Fibroblast of lung (primary cell): Measurements from ENCODE around the gene EGFL8. TPM values are rescaled to one million over a fixed set of nuclear protein-coding genes. Genes with fewer than 3 reads are reported as not detected.
A peak's percentile ranks its signal among the peaks of the same experiment; 100 is the strongest.

Source experiments
- DNase-seq, 2 donors: peaks; one replicate each; pipeline versions ENCODE4 v3.0.0 to v3.0.0-alpha.2; 2010; ENCODE audit warnings: low read depth in 2 of 2
- H2AFZ ChIP-seq: 2 replicates; pipeline ENCODE4 v1.5.1; 2012; ENCODE audit warnings: low read length, control low read depth, inconsistent platforms
- H3K27ac ChIP-seq: 2 replicates; pipeline ENCODE4 v1.5.1; 2011; ENCODE audit warnings: low read length, control low read depth; ENCODE audit not compliant: insufficient read depth
- H3K27me3 ChIP-seq: 2 replicates; pipeline ENCODE4 v1.5.1; 2011; ENCODE audit warnings: mild to moderate bottlenecking, low read length; ENCODE audit not compliant: control insufficient read depth, insufficient read depth
- H3K36me3 ChIP-seq: 2 replicates; pipeline ENCODE4 v1.5.1; 2011; ENCODE audit warnings: low read length; ENCODE audit not compliant: control insufficient read depth, insufficient read depth
- H3K4me1 ChIP-seq: 2 replicates; pipeline ENCODE4 v1.5.1; 2011; ENCODE audit warnings: low read length; ENCODE audit not compliant: control insufficient read depth, insufficient read depth; ENCODE audit errors: extremely low read depth
- H3K4me2 ChIP-seq: 2 replicates; pipeline ENCODE4 v1.5.1; 2011; ENCODE audit warnings: low read length, control low read depth; ENCODE audit not compliant: insufficient read depth; ENCODE audit errors: extremely low read depth
- H3K4me3 ChIP-seq, 4 experiments: fragments of 200-600 bp in 1 of 4; sonication (generic) in 1 of 4; replicated peaks in 1 of 4; 2 replicates each; pipeline ENCODE4 v1.5.1; 2011 to 2016; ENCODE audit warnings: low read length in 4 of 4, low read depth in 3 of 4, mild to moderate bottlenecking in 3 of 4, control low read depth in 2 of 4, inconsistent platforms in 1 of 4, mixed read lengths in 1 of 4; ENCODE audit not compliant: insufficient read depth in 1 of 4; ENCODE audit errors: control extremely low read depth in 1 of 4
- H3K79me2 ChIP-seq: 2 replicates; pipeline ENCODE4 v1.5.1; 2012; ENCODE audit warnings: mild to moderate bottlenecking, low read length, inconsistent platforms; ENCODE audit not compliant: control insufficient read depth, insufficient read depth
- H3K9ac ChIP-seq: 2 replicates; pipeline ENCODE4 v1.5.1; 2011; ENCODE audit warnings: mild to moderate bottlenecking, low read length, control low read depth; ENCODE audit not compliant: insufficient read depth
- H3K9me3 ChIP-seq: 2 replicates; pipeline ENCODE4 v1.5.1; 2012; ENCODE audit warnings: low read depth, low read length; ENCODE audit not compliant: control insufficient read depth, insufficient read depth
- H4K20me1 ChIP-seq: 2 replicates; pipeline ENCODE4 v1.5.1; 2011; ENCODE audit warnings: low read length; ENCODE audit not compliant: control insufficient read depth, insufficient read depth; ENCODE audit errors: extremely low read depth
- EZH2 ChIP-seq: IDR thresholded peaks from 2 replicates; pipeline ENCODE4 v1.5.1; 2012; ENCODE audit warnings: low read length, control low read depth, mild to moderate bottlenecking; ENCODE audit errors: missing control alignments
- polyA plus RNA-seq, 2 donors: library from polyadenylated mRNA; depleted of rRNA in 1 of 2; stranded (reverse) in 1 of 2; unstranded in 1 of 2; fragments of >200 nt; gene quantifications; 2 replicates each; pipeline ENCODE4 v1.2.1, GENCODE V29; 2011 to 2012; ENCODE audit warnings: missing spikeins in 1 of 2
- total RNA-seq: library from RNA; depleted of rRNA; stranded (reverse); fragments of >200 nt; gene quantifications from 2 replicates; pipeline ENCODE4 v1.2.1, GENCODE V29; 2014
- TF ChIP-seq, protein P1 (sequence below), 2 donors: IDR thresholded peaks in 1 of 2; conservative IDR thresholded peaks in 1 of 2; 1 replicate in 1 of 2; 2 replicates in 1 of 2; pipeline ENCODE4 v1.5.1; 2011 to 2012; ENCODE audit warnings: low read length in 2 of 2, control low read depth in 1 of 2, inconsistent platforms in 1 of 2, low read depth in 1 of 2, mild to moderate bottlenecking in 1 of 2

EGFL8 gene
- total and polyA plus RNA-seq, 2 donors (not counting 1 experiment from before 2014, with no cell fraction given), result 0.99 to 2.3 TPM

DNA sequence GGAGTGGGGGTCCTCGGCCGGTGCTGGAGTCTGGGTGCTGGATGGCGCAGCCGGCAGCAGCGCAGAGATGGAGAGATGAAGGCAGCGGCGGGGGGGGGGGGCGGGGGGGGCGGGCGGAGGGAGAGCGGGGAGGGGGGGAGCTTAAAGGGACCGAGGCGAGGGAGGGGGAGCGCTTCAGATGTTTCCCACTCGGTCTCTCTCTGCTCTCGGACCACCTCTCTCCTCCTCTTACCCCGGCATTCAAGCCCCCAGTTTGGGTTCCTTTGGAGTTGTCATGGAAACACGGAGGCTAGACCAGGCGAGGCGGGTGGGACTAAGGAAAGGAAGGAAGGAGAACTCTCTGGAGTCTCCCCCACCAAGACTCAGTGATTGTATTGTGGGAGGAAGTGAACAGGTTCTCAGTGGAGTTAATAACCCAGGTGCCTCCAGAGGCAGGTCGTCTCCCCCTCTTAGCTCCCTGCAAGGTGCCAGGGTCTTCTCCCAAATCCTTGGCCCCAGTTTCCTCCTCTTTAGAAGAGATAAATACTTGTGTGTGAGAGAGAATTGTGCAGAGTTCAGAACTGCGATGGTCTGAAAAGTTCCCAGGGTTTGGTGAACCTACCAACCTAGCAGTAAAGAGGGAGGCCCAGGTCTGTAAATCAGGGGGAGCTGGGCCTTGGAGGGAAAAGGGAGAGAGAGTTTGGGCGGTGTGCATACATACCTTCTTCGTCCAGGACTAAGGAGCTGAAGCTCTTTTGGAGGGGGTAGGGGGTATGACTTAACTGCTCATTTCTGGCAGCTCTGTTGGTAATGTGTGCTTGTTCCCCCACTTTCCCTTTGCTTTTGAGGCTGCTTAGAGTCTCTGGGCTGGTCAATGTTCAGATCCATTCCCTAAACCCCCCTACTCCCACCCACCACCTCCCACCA lies 12.3 kb upstream of the EGFL8 start, which contains the start of gene PRRT1:
TSS of gene PRRT1 (minus strand) at position 77 of the 906 bp plus-strand sequence. CDS start 112 bp downstream, outside the sequence.
- H3K9ac ChIP-seq, result peak within 1 kb of the TSS; percentile 52
- H3K4me1 ChIP-seq, result peaks cover 18% of the 10 kb centered on the region
- no peak for DNase-seq
- peak within 1 kb of the TSS; percentile 99 for H3K4me2 ChIP-seq
- H3K36me3 ChIP-seq, result no peaks in the 10 kb centered on the region
- H3K27ac ChIP-seq, result peak within 1 kb of the TSS; percentile 95
- peak within 1 kb of the TSS; percentile 80 for H2AFZ ChIP-seq
- H3K27me3 ChIP-seq, result no peaks in the 10 kb centered on the region
- H3K9me3 ChIP-seq, result no peaks in the 10 kb centered on the region
- H3K79me2 ChIP-seq, result peaks cover 15% of the 10 kb centered on the region
- peak within 1 kb of the TSS; percentile 53 to 96 (median 93) for H3K4me3 ChIP-seq
- TF ChIP-seq EZH2, result no peak
- TF ChIP-seq, protein P1, sequence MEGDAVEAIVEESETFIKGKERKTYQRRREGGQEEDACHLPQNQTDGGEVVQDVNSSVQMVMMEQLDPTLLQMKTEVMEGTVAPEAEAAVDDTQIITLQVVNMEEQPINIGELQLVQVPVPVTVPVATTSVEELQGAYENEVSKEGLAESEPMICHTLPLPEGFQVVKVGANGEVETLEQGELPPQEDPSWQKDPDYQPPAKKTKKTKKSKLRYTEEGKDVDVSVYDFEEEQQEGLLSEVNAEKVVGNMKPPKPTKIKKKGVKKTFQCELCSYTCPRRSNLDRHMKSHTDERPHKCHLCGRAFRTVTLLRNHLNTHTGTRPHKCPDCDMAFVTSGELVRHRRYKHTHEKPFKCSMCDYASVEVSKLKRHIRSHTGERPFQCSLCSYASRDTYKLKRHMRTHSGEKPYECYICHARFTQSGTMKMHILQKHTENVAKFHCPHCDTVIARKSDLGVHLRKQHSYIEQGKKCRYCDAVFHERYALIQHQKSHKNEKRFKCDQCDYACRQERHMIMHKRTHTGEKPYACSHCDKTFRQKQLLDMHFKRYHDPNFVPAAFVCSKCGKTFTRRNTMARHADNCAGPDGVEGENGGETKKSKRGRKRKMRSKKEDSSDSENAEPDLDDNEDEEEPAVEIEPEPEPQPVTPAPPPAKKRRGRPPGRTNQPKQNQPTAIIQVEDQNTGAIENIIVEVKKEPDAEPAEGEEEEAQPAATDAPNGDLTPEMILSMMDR (conservative IDR thresholded peaks at IDR 0.05 in 1 of 2, IDR thresholded peaks at IDR 0.05 in 1 of 2; ENCODE audit: low read depth in 1 of 2, low read length in 2 of 2), result no peak
- H4K20me1 ChIP-seq, result no peaks in the 10 kb centered on the region

DNA sequence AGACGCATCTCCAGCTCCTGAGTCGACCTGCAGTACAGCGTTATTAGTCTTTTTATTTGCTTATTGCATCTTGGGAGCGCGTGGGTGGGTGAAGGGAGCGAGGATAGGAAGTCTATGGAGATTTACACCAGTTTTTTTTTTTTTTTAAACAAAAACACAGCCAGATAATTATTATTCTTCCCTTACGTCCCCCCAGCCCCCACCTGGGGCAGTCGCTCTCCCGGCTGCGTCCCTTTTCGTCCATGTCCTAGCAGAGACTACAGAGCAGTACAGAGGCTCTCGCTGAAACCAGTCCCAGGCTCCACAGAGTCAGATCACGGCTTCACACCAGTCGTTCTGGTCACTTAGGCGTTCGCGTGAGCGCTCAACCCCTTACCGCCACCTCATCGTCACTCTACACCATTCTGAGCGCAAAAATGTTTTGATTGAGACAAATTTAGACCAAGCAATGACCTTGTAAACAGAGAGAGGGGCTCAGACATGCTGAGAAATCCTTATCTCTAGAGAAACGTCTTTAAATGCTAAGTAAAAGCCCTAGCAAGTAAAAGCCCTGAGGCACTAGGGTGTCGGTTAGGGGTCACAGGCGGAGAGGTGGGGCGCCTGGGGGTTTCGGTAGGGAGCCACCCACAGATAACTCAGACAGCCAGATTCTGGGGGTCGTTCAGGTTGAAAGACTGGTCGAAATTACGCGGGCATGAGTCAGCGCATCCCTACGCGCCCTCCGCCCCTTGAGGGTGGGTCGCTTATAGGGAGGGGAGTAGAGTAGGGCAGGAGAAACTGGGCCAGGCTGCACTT lies 11.4 kb upstream of the EGFL8 start:
- Histone ChIP-seq H3K9me3 (no peaks in the 10 kb centered on the region), H3K79me2 (peaks cover 15% of the 10 kb centered on the region), H2AFZ (peak overlapping the region; percentile 80), H3K9ac (peak overlapping the region; percentile 86), H4K20me1 (no peaks in the 10 kb centered on the region), H3K27me3 (no peaks in the 10 kb centered on the region), H3K27ac (peak overlapping the region; percentile 95), H3K4me3 (peak overlapping the region; percentile 53 to 96 (median 93)), H3K4me1 (peaks cover 18% of the 10 kb centered on the region), H3K4me2 (peak overlapping the region; percentile 99), H3K36me3 (peaks cover 5% of the 10 kb centered on the region)
- DNase-seq, result peak; percentile 45 to 52
- no peak for TF ChIP-seq EZH2
- TF ChIP-seq, protein P1 (conservative IDR thresholded peaks at IDR 0.05 in 1 of 2, IDR thresholded peaks at IDR 0.05 in 1 of 2; ENCODE audit: low read depth in 1 of 2, low read length in 2 of 2), result no peak
